ENCODE measurements around the gene ZNF284. TPM values are rescaled to one million over a fixed set of nuclear protein-coding genes. Genes with fewer than 3 reads are reported as not detected.

ZNF284 gene
- 1 to 10 TPM; 1.6 to 2.9 (median 2.6) TPM for total RNA-seq

GRCh38 chr19:44071824-44072542, at the start of gene ZNF284:
Gene ZNF284 (plus strand): TSS chr19:44072159. CDS start chr19:44076390, 4,231 bp downstream.
- Histone ChIP-seq H3K4me3 (peak within 1 kb of the TSS; percentile 44 to 73 (median 56)), H3K27me3 (no peaks in the 10 kb centered on the region), H3K27ac (peak within 1 kb of the TSS in 2 of 4 donors; percentile 12 to 41), H3K4me1 (peaks cover 0 to 5% (median 0%) of the 10 kb centered on the region in 4 donors), H3K36me3 (peaks cover 0 to 2% (median 0%) of the 10 kb centered on the region in 3 donors), H3K9me3 (peaks cover 0 to 19% (median 0%) of the 10 kb centered on the region in 4 donors)
- DNase-seq: peak; percentile 83 to 95 (median 88)
- peak in 1 of 2 donors; percentile 30 for TF ChIP-seq POLR2A (IDR thresholded peaks at IDR 0.05)
- TF ChIP-seq, protein P1, sequence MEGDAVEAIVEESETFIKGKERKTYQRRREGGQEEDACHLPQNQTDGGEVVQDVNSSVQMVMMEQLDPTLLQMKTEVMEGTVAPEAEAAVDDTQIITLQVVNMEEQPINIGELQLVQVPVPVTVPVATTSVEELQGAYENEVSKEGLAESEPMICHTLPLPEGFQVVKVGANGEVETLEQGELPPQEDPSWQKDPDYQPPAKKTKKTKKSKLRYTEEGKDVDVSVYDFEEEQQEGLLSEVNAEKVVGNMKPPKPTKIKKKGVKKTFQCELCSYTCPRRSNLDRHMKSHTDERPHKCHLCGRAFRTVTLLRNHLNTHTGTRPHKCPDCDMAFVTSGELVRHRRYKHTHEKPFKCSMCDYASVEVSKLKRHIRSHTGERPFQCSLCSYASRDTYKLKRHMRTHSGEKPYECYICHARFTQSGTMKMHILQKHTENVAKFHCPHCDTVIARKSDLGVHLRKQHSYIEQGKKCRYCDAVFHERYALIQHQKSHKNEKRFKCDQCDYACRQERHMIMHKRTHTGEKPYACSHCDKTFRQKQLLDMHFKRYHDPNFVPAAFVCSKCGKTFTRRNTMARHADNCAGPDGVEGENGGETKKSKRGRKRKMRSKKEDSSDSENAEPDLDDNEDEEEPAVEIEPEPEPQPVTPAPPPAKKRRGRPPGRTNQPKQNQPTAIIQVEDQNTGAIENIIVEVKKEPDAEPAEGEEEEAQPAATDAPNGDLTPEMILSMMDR (IDR thresholded peaks at IDR 0.05): no peak

GRCh38 chr19:44024900-44025216, 47.1 kb upstream of the ZNF284 start:
- no peak for DNase-seq
- H3K36me3 ChIP-seq: peaks cover 0 to 34% (median 0%) of the 10 kb centered on the region in 3 donors
- peaks cover 0 to 22% (median 0%) of the 10 kb centered on the region in 4 donors for H3K9me3 ChIP-seq
- H3K27ac ChIP-seq: peak overlapping the region in 2 of 4 donors; percentile 13 to 52
- H3K4me1 ChIP-seq: peaks cover 0 to 7% (median 0%) of the 10 kb centered on the region in 4 donors
- peak overlapping the region; percentile 61 to 96 (median 72) for H3K4me3 ChIP-seq
- TF ChIP-seq, protein P1 (IDR thresholded peaks at IDR 0.05): no peak
- TF ChIP-seq POLR2A (IDR thresholded peaks at IDR 0.05): no peak
- H3K27me3 ChIP-seq: no peaks in the 10 kb centered on the region

- H3K36me3 ChIP-seq: peaks cover 0 to 39% (median 0%) of the 10 kb centered on the region in 3 donors
- no peaks in the 10 kb centered on the region for H3K27me3 ChIP-seq
- peak; percentile 76 to 95 (median 87) for DNase-seq
- TF ChIP-seq, protein P1 (IDR thresholded peaks at IDR 0.05): no peak
- no peak for TF ChIP-seq POLR2A (IDR thresholded peaks at IDR 0.05)
- peaks cover 0 to 27% (median 0%) of the 10 kb centered on the region in 4 donors for H3K9me3 ChIP-seq
- H3K4me3 ChIP-seq: peak within 1 kb of the TSS; percentile 61 to 96 (median 72)
- H3K4me1 ChIP-seq: peaks cover 0 to 7% (median 0%) of the 10 kb centered on the region in 4 donors
- H3K27ac ChIP-seq: peak within 1 kb of the TSS; percentile 13 to 53 (median 38)
Measured at GRCh38 chr19:44025217-44025936, 46.6 kb upstream of the ZNF284 start, which contains the start of gene ZNF222. Gene ZNF222 (plus strand): TSS chr19:44025379. CDS start chr19:44025437, 58 bp downstream.

- no peak overlapping the region for H3K27ac ChIP-seq
- H3K4me3 ChIP-seq: no peak overlapping the region
- peaks cover 0 to 51% (median 0%) of the 10 kb centered on the region in 3 donors for H3K36me3 ChIP-seq
- no peak for DNase-seq
- no peak for TF ChIP-seq POLR2A (IDR thresholded peaks at IDR 0.05)
- TF ChIP-seq, protein P1 (IDR thresholded peaks at IDR 0.05): no peak
- no peaks in the 10 kb centered on the region for H3K27me3 ChIP-seq
- H3K9me3 ChIP-seq: peaks cover 0 to 40% (median 6%) of the 10 kb centered on the region in 4 donors
- H3K4me1 ChIP-seq: peaks cover 0 to 7% (median 0%) of the 10 kb centered on the region in 4 donors
Measured at GRCh38 chr19:44026622-44027021, 45.3 kb upstream of the ZNF284 start.

DNA sequence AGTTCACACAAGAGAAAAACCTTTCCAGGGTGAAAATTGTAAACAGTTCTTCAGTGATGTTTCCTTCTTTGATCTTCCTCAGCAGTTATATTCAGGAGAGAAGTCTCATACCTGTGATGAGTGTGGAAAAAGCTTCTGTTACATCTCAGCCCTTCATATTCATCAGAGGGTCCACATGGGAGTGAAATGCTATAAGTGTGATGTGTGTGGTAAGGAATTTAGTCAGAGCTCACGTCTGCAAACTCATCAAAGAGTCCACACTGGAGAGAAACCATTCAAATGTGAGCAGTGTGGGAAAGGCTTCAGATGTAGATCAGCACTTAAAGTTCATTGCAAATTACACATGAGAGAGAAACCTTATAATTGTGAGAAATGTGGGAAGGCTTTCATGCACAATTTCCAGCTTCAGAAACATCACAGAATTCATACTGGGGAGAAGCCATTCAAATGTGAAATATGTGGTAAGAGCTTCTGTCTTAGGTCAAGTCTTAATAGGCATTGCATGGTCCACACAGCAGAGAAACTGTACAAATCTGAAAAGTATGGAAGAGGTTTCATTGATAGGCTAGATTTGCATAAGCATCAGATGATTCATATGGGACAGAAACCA, 39.9 kb upstream of the ZNF284 start:
- no peak for DNase-seq
- Histone ChIP-seq H3K4me1 (no peaks in the 10 kb centered on the region), H3K27me3 (no peaks in the 10 kb centered on the region), H3K4me3 (no peak overlapping the region), H3K36me3 (peaks cover 0 to 62% (median 0%) of the 10 kb centered on the region in 3 donors), H3K9me3 (peaks cover 0 to 72% (median 22%) of the 10 kb centered on the region in 4 donors), H3K27ac (no peak overlapping the region)
- TF ChIP-seq POLR2A (IDR thresholded peaks at IDR 0.05): no peak
- TF ChIP-seq, protein P1 (IDR thresholded peaks at IDR 0.05): no peak

Measured in Peyer's patch (tissue), 4 donors.